CD14-positive monocyte (primary cell): ENCODE results near the gene HOMEZ. TPM values are rescaled to one million over a fixed set of nuclear protein-coding genes. Genes with fewer than 3 reads are reported as not detected.
"Not testable (repeated sequence)": the region's sequence is repeated elsewhere in the genome, so short reads cannot be mapped to it uniquely, and the experiment has no call there.

Experiments
- DNase-seq, 3 donors: peaks; one replicate each; pipeline ENCODE4 v3.0.0-alpha.2; 2011 to 2022
- H2AFZ ChIP-seq: 2 replicates; pipeline ENCODE4 v1.6.0; 2012; ENCODE audit warnings: mild to moderate bottlenecking, low read depth, low read length, inconsistent platforms; ENCODE audit not compliant: insufficient read depth, poor library complexity, severe bottlenecking
- H3K27ac ChIP-seq, 2 donors: 1 replicate in 1 of 2; 2 replicates in 1 of 2; pipeline ENCODE4 v1.5.1; 2012 to 2013; ENCODE audit warnings: low read length in 2 of 2, control low read depth in 1 of 2, inconsistent platforms in 1 of 2, low read depth in 1 of 2, mild to moderate bottlenecking in 1 of 2
- H3K27me3 ChIP-seq, 2 donors: one replicate each; pipeline versions ENCODE4 v1.6.0 to v1.6.1; 2011 to 2013; ENCODE audit warnings: low read length in 2 of 2; ENCODE audit not compliant: control insufficient read depth in 2 of 2, insufficient read depth in 2 of 2
- H3K36me3 ChIP-seq, 2 donors: replicated peaks in 1 of 2; 1 replicate in 1 of 2; 2 replicates in 1 of 2; pipeline versions ENCODE4 v1.5.1 to v1.6.1; 2012 to 2013; ENCODE audit warnings: low read length in 2 of 2, control low read depth in 1 of 2, inconsistent platforms in 1 of 2, mild to moderate bottlenecking in 1 of 2; ENCODE audit not compliant: insufficient read depth in 2 of 2, control insufficient read depth in 1 of 2
- H3K4me1 ChIP-seq, 2 donors: 1 replicate in 1 of 2; 2 replicates in 1 of 2; pipeline versions ENCODE4 v1.5.1 to v1.6.1; 2012 to 2013; ENCODE audit warnings: low read length in 2 of 2, control low read depth in 1 of 2, inconsistent platforms in 1 of 2, mild to moderate bottlenecking in 1 of 2, moderate library complexity in 1 of 2; ENCODE audit not compliant: insufficient read depth in 2 of 2, control insufficient read depth in 1 of 2
- H3K4me2 ChIP-seq: replicated peaks from 2 replicates; pipeline ENCODE3; 2012; ENCODE audit warnings: low read length, moderate library complexity, mild to moderate bottlenecking; ENCODE audit not compliant: poor library complexity, severe bottlenecking; ENCODE audit errors: extremely low read depth
- H3K4me3 ChIP-seq, 3 experiments: fragments of 200-600 bp in 1 of 3; sonication (generic) in 1 of 3; replicated peaks in 1 of 3; 1 replicate in 2 of 3; 2 replicates in 1 of 3; pipeline ENCODE4 v1.5.1; 2011 to 2013; ENCODE audit warnings: low read length in 3 of 3, mild to moderate bottlenecking in 3 of 3, control low read depth in 2 of 3, low read depth in 2 of 3, inconsistent platforms in 1 of 3, moderate library complexity in 1 of 3
- H3K79me2 ChIP-seq: 2 replicates; pipeline ENCODE4 v1.6.0; 2012; ENCODE audit warnings: mild to moderate bottlenecking, control low read depth, inconsistent platforms, low read length, moderate library complexity; ENCODE audit not compliant: insufficient read depth
- H3K9ac ChIP-seq: 2 replicates; pipeline ENCODE4 v1.6.0; 2017; ENCODE audit warnings: low read length, mild to moderate bottlenecking; ENCODE audit not compliant: insufficient read depth, poor library complexity, severe bottlenecking
- H3K9me3 ChIP-seq, 2 donors: replicated peaks in 1 of 2; 1 replicate in 1 of 2; 2 replicates in 1 of 2; pipeline versions ENCODE4 v1.5.1 to v1.6.1; 2012 to 2013; ENCODE audit warnings: low read length in 2 of 2, control low read depth in 1 of 2; ENCODE audit not compliant: control insufficient read depth in 1 of 2, insufficient read depth in 1 of 2
- H4K20me1 ChIP-seq: 2 replicates; pipeline ENCODE4 v1.6.0; 2012; ENCODE audit warnings: mild to moderate bottlenecking, low read length, control low read depth, moderate library complexity; ENCODE audit not compliant: insufficient read depth
- H3K27ac Mint-ChIP-seq, 7 donors: one replicate each; pipeline ENCODE4 v1.8.0; 2020; ENCODE audit warnings: mild to moderate bottlenecking in 7 of 7, mixed read lengths in 7 of 7, moderate library complexity in 6 of 7, inconsistent platforms in 2 of 7
- H3K27me3 Mint-ChIP-seq, 3 donors: one replicate each; pipeline ENCODE4 v1.8.0; 2021 to 2022; ENCODE audit warnings: low read depth in 3 of 3, mild to moderate bottlenecking in 3 of 3, mixed read lengths in 3 of 3, moderate library complexity in 3 of 3, inconsistent platforms in 1 of 3
- H3K36me3 Mint-ChIP-seq, 2 donors: one replicate each; pipeline ENCODE4 v1.8.0; 2020; ENCODE audit warnings: mixed read lengths in 2 of 2, inconsistent platforms in 1 of 2, mild to moderate bottlenecking in 1 of 2
- H3K4me1 Mint-ChIP-seq: one replicate; pipeline ENCODE4 v1.8.0; 2020; ENCODE audit warnings: mild to moderate bottlenecking, mixed read lengths
- H3K4me3 Mint-ChIP-seq, 2 donors: one replicate each; pipeline ENCODE4 v1.8.0; 2020; ENCODE audit warnings: mild to moderate bottlenecking in 2 of 2, mixed read lengths in 2 of 2, moderate library complexity in 1 of 2
- H3K9me3 Mint-ChIP-seq, 7 donors: one replicate each; pipeline ENCODE4 v1.8.0; 2020 to 2022; ENCODE audit warnings: mixed read lengths in 7 of 7, mild to moderate bottlenecking in 6 of 7, moderate library complexity in 6 of 7, inconsistent platforms in 2 of 7
- WGBS: methylation state at CpG from one replicate; pipeline ENCODE4 v1.1.5; 2013; ENCODE audit warnings: missing lambda C conversion rate; ENCODE audit not compliant: insufficient coverage; 5-methylcytosine and 5-hydroxymethylcytosine counted together
- intact Hi-C, 2 donors: fragments of 100-400 bp; cut with micrococcal nuclease; formaldehyde crosslinking; loops; one replicate each; pipeline versions ENCODE4 v1.15.0 to v1.15.1; 2023
- polyA plus RNA-seq, 3 donors: library from polyadenylated mRNA; depleted of rRNA in 1 of 3; unstranded in 2 of 3; stranded (reverse) in 1 of 3; fragments of 300-500 nt in 2 of 3; fragments of >200 nt in 1 of 3; fragmentation: Illumina TruSeq in 2 of 3; gene quantifications; 1 replicate in 2 of 3; 2 replicates in 1 of 3; pipeline ENCODE4 v1.2.3, GENCODE V29; 2012 to 2021
- TF ChIP-seq, protein P1 (sequence below): fragments of 200-600 bp; IDR thresholded peaks from one replicate; pipeline ENCODE4 v1.8.0; 2022; ENCODE audit warnings: antibody characterized with exemption, mild to moderate bottlenecking

HOMEZ gene
- polyA plus RNA-seq, 3 donors: 3.5 to 5.4 (median 4.1) TPM

DNA sequence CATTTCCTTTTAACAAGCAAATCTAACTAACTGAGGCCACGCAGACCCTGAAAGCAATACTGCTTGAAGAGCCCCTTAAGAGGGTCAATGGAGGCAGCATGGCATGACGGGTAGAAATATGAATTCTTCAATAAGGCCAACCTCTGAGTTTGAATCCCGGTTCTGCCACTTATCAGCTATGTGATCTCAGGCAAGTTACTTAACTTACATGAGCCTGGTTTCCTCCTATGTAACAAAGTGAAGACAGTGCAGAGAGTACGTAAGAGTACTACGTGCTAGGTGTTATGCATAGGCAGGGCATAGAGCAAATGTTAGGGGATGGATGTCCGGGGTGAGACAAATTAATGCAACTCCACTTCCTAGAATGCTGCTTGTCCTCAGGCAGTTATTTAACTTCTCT, 4.7 kb downstream of the HOMEZ start:
- TF ChIP-seq, protein P1, sequence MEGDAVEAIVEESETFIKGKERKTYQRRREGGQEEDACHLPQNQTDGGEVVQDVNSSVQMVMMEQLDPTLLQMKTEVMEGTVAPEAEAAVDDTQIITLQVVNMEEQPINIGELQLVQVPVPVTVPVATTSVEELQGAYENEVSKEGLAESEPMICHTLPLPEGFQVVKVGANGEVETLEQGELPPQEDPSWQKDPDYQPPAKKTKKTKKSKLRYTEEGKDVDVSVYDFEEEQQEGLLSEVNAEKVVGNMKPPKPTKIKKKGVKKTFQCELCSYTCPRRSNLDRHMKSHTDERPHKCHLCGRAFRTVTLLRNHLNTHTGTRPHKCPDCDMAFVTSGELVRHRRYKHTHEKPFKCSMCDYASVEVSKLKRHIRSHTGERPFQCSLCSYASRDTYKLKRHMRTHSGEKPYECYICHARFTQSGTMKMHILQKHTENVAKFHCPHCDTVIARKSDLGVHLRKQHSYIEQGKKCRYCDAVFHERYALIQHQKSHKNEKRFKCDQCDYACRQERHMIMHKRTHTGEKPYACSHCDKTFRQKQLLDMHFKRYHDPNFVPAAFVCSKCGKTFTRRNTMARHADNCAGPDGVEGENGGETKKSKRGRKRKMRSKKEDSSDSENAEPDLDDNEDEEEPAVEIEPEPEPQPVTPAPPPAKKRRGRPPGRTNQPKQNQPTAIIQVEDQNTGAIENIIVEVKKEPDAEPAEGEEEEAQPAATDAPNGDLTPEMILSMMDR: no peak

DNA sequence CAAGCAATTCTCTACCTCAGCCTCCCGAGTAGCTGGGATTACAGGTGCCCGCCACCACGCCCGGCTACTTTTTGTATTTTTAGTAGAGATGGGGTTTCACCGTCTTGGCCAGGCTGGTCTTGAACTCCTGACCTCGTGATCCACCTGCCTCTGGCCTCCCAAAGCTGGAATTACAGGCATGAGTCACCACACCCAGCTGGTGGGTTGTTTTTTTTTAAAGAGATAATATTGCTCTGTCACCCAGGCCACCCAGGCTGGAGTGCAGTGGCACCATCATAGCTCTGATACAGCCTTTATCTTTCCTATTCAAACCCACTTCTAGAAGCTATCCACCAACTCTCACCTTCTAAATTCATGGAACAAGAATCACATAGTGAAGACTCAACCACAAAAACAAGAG, 8.0 kb downstream of the HOMEZ start:
- H3K9me3 ChIP-seq, H2AFZ ChIP-seq, H3K4me1 ChIP-seq, H3K27ac Mint-ChIP-seq, H4K20me1 ChIP-seq, H3K79me2 ChIP-seq, H3K4me2 ChIP-seq, H3K27me3 ChIP-seq, H3K4me3 ChIP-seq, intact Hi-C loops, H3K9me3 Mint-ChIP-seq, H3K27me3 Mint-ChIP-seq, H3K4me3 Mint-ChIP-seq, H3K9ac ChIP-seq, DNase-seq, H3K27ac ChIP-seq: not testable (repeated sequence)
- Mint-ChIP-seq H3K36me3 (peaks cover 18 to 21% of the 10 kb centered on the region in 2 donors), H3K4me1 (peaks cover 12% of the 10 kb centered on the region)
- H3K36me3 ChIP-seq: peaks cover 6 to 22% of the 10 kb centered on the region in 2 donors
- WGBS: no CpG with 5 or more reads among the region's 6 CpGs

More for the DNA sequence above, 4.7 kb downstream of the HOMEZ start:
- Histone ChIP-seq H4K20me1 (peaks cover 5% of the 10 kb centered on the region), H3K4me1 (peaks cover 9 to 14% of the 10 kb centered on the region in 2 donors), H3K9me3 (no peaks in the 10 kb centered on the region), H3K27ac (no peak overlapping the region), H3K36me3 (peaks cover 3 to 16% of the 10 kb centered on the region in 2 donors), H3K4me2 (no peak overlapping the region), H3K9ac (no peak overlapping the region), H3K79me2 (peaks cover 36% of the 10 kb centered on the region), H3K4me3 (no peak overlapping the region), H3K27me3 (no peaks in the 10 kb centered on the region), H2AFZ (no peak overlapping the region)
- peaks cover 0 to 4% (median 1%) of the 10 kb centered on the region in 3 donors for H3K27me3 Mint-ChIP-seq
- WGBS: 100% methylated on average over 1 of the region's 6 CpGs
- H3K4me3 Mint-ChIP-seq: no peak overlapping the region
- H3K27ac Mint-ChIP-seq: no peak overlapping the region
- H3K9me3 Mint-ChIP-seq: no peaks in the 10 kb centered on the region
- peaks cover 15% of the 10 kb centered on the region for H3K4me1 Mint-ChIP-seq
- DNase-seq: no peak
- intact Hi-C loops: loop anchor here in 1 of 2 donors (10.0 kb wide), 1 partner anchor 186 kb away; the partner anchor contains the start of genes ACIN1 and C14orf119
- H3K36me3 Mint-ChIP-seq: peaks cover 10 to 14% of the 10 kb centered on the region in 2 donors
